ENCODE data around the gene AGK. TPM values are rescaled to one million over a fixed set of nuclear protein-coding genes. Genes with fewer than 3 reads are reported as not detected.

AGK gene
- total RNA-seq, 5 donors from 2014 or later (not counting 1 experiment from before 2014, with no cell fraction given) = 22.1 to 39.7 (median 28.8) TPM

- Mint-ChIP-seq H3K4me3 (no peak overlapping the region), H3K4me1 (peaks cover 50 to 66% (median 59%) of the 10 kb centered on the region in 3 donors), H3K9me3 (no peaks in the 10 kb centered on the region), H3K36me3 (peaks cover 33% of the 10 kb centered on the region), H3K27ac (no peak overlapping the region), H3K27me3 (no peaks in the 10 kb centered on the region)
- Histone ChIP-seq H3K9me3 (no peaks in the 10 kb centered on the region), H3K4me3 (ENCODE audit: control insufficient read depth in 1 of 2, extremely low read depth in 1 of 2, low read length in 1 of 2) (no peak overlapping the region), H3K36me3 (ENCODE audit: control insufficient read depth in 2 of 2, extremely low read depth in 1 of 2, insufficient read depth in 1 of 2, low read length in 1 of 2) (peaks cover 0 to 2% of the 10 kb centered on the region in 2 donors), H3K4me1 (ENCODE audit: control insufficient read depth in 1 of 2, extremely low read depth in 1 of 2, insufficient read depth in 2 of 2, low read length in 2 of 2) (no peaks in the 10 kb centered on the region), H3K27me3 (replicated peaks in 1 of 2; ENCODE audit: control insufficient read depth in 2 of 2, extremely low read depth in 1 of 2, insufficient read depth in 2 of 2, low read length in 1 of 2) (no peaks in the 10 kb centered on the region), H3K27ac (ENCODE audit: low read length) (no peak overlapping the region)
- ChIA-PET POLR2A (no interaction called here), CTCF (no interaction called here)
- ATAC-seq (replicated peaks in 1 of 4) (no peak), DNase-seq (no peak)
- no CpG with 5 or more reads among the region's 3 CpGs for WGBS (ENCODE audit: insufficient coverage)
Observed at GRCh38 chr7:141691540-141691939, 140.3 kb downstream of the AGK start.

GRCh38 chr7:141691961-141692360 is 140.8 kb downstream of the AGK start:
- Histone ChIP-seq H3K36me3 (ENCODE audit: control insufficient read depth in 2 of 2, extremely low read depth in 1 of 2, insufficient read depth in 1 of 2, low read length in 1 of 2) (peaks cover 0 to 2% of the 10 kb centered on the region in 2 donors), H3K9me3 (no peaks in the 10 kb centered on the region), H3K4me3 (ENCODE audit: control insufficient read depth in 1 of 2, extremely low read depth in 1 of 2, low read length in 1 of 2) (no peak overlapping the region), H3K4me1 (ENCODE audit: control insufficient read depth in 1 of 2, extremely low read depth in 1 of 2, insufficient read depth in 2 of 2, low read length in 2 of 2) (no peaks in the 10 kb centered on the region), H3K27ac (ENCODE audit: low read length) (no peak overlapping the region), H3K27me3 (replicated peaks in 1 of 2; ENCODE audit: control insufficient read depth in 2 of 2, extremely low read depth in 1 of 2, insufficient read depth in 2 of 2, low read length in 1 of 2) (no peaks in the 10 kb centered on the region)
- Mint-ChIP-seq H3K27ac (no peak overlapping the region), H3K27me3 (no peaks in the 10 kb centered on the region), H3K9me3 (no peaks in the 10 kb centered on the region), H3K4me1 (peaks cover 54 to 70% (median 63%) of the 10 kb centered on the region in 3 donors), H3K36me3 (peaks cover 32% of the 10 kb centered on the region), H3K4me3 (no peak overlapping the region)
- ATAC-seq (replicated peaks in 1 of 4) (no peak), DNase-seq (no peak)
- POLR2A ChIA-PET = interaction anchor here in 1 of 2 donors (1.2 kb wide), 1 partner anchor 14 kb away, joined by 3 read pairs; no protein-coding TSS in a partner anchor
- WGBS (ENCODE audit: insufficient coverage) = no CpG with 5 or more reads among the region's 4 CpGs
- CTCF ChIA-PET = interaction anchor here in 1 of 2 donors (1.0 kb wide), 1 partner anchor 43 kb away, joined by 4 read pairs; no protein-coding TSS in a partner anchor

GRCh38 chr7:141693082-141693481 is 141.9 kb downstream of the AGK start:
- no peaks in the 10 kb centered on the region for H3K27me3 Mint-ChIP-seq
- H3K27me3 ChIP-seq (replicated peaks in 1 of 2; ENCODE audit: control insufficient read depth in 2 of 2, extremely low read depth in 1 of 2, insufficient read depth in 2 of 2, low read length in 1 of 2) = no peaks in the 10 kb centered on the region
- H3K4me1 Mint-ChIP-seq = peaks cover 66 to 79% (median 72%) of the 10 kb centered on the region in 3 donors
- ATAC-seq (replicated peaks in 1 of 4) (no peak), DNase-seq (no peak)
- H3K4me3 Mint-ChIP-seq = no peak overlapping the region
- H3K36me3 ChIP-seq (ENCODE audit: control insufficient read depth in 2 of 2, extremely low read depth in 1 of 2, insufficient read depth in 1 of 2, low read length in 1 of 2) = peaks cover 0 to 2% of the 10 kb centered on the region in 2 donors
- H3K4me1 ChIP-seq (ENCODE audit: control insufficient read depth in 1 of 2, extremely low read depth in 1 of 2, insufficient read depth in 2 of 2, low read length in 2 of 2) = no peaks in the 10 kb centered on the region
- H3K9me3 Mint-ChIP-seq = no peaks in the 10 kb centered on the region
- WGBS (ENCODE audit: insufficient coverage) = no CpG with 5 or more reads among the region's 3 CpGs
- CTCF ChIA-PET = interaction anchor here in 1 of 2 donors (1.0 kb wide), 1 partner anchor 42 kb away, joined by 4 read pairs; no protein-coding TSS in a partner anchor
- H3K27ac Mint-ChIP-seq = no peak overlapping the region
- POLR2A ChIA-PET = interaction anchor here in 1 of 2 donors (1.2 kb wide), 1 partner anchor 15 kb away, joined by 3 read pairs; no protein-coding TSS in a partner anchor
- peaks cover 30% of the 10 kb centered on the region for H3K36me3 Mint-ChIP-seq
- H3K27ac ChIP-seq (ENCODE audit: low read length) = no peak overlapping the region
- no peak overlapping the region for H3K4me3 ChIP-seq (ENCODE audit: control insufficient read depth in 1 of 2, extremely low read depth in 1 of 2, low read length in 1 of 2)
- no peaks in the 10 kb centered on the region for H3K9me3 ChIP-seq

- no peaks in the 10 kb centered on the region for H3K9me3 ChIP-seq
- Mint-ChIP-seq H3K27ac (no peak overlapping the region), H3K4me3 (no peak overlapping the region), H3K9me3 (no peaks in the 10 kb centered on the region), H3K27me3 (no peaks in the 10 kb centered on the region), H3K36me3 (peaks cover 20% of the 10 kb centered on the region), H3K4me1 (peaks cover 81 to 86% (median 84%) of the 10 kb centered on the region in 3 donors)
- peaks cover 2 to 13% of the 10 kb centered on the region in 2 experiments for H3K4me1 ChIP-seq (ENCODE audit: control insufficient read depth in 1 of 2, extremely low read depth in 1 of 2, insufficient read depth in 2 of 2, low read length in 2 of 2)
- H3K27me3 ChIP-seq (replicated peaks in 1 of 2; ENCODE audit: control insufficient read depth in 2 of 2, extremely low read depth in 1 of 2, insufficient read depth in 2 of 2, low read length in 1 of 2) = no peaks in the 10 kb centered on the region
- ATAC-seq (replicated peaks in 1 of 4) (no peak), DNase-seq (no peak)
- H3K36me3 ChIP-seq (ENCODE audit: control insufficient read depth in 2 of 2, extremely low read depth in 1 of 2, insufficient read depth in 1 of 2, low read length in 1 of 2) = peaks cover 0 to 2% of the 10 kb centered on the region in 2 donors
- no peak overlapping the region for H3K4me3 ChIP-seq (ENCODE audit: control insufficient read depth in 1 of 2, extremely low read depth in 1 of 2, low read length in 1 of 2)
- POLR2A ChIA-PET = no interaction called here
- no peak overlapping the region for H3K27ac ChIP-seq (ENCODE audit: low read length)
- CTCF ChIA-PET = interaction anchor here (0.6 to 1.6 kb wide), 4 partner anchors 41 to 1219 kb away, joined by 3 to 4 read pairs (median 3); partner anchors contain the start of gene SSBP1 (in 1 of the 2)
- 94% methylated on average over 5 of the region's 6 CpGs for WGBS (ENCODE audit: insufficient coverage)
Observed at GRCh38 chr7:141695803-141696289, 144.6 kb downstream of the AGK start.

- Histone ChIP-seq H3K4me1 (ENCODE audit: control insufficient read depth in 1 of 2, extremely low read depth in 1 of 2, insufficient read depth in 2 of 2, low read length in 2 of 2) (peaks cover 2 to 15% of the 10 kb centered on the region in 2 experiments), H3K27ac (ENCODE audit: low read length) (no peak overlapping the region), H3K27me3 (replicated peaks in 1 of 2; ENCODE audit: control insufficient read depth in 2 of 2, extremely low read depth in 1 of 2, insufficient read depth in 2 of 2, low read length in 1 of 2) (no peaks in the 10 kb centered on the region), H3K9me3 (no peaks in the 10 kb centered on the region), H3K4me3 (ENCODE audit: control insufficient read depth in 1 of 2, extremely low read depth in 1 of 2, low read length in 1 of 2) (no peak overlapping the region), H3K36me3 (ENCODE audit: control insufficient read depth in 2 of 2, extremely low read depth in 1 of 2, insufficient read depth in 1 of 2, low read length in 1 of 2) (peaks cover 0 to 2% of the 10 kb centered on the region in 2 donors)
- no peak for DNase-seq
- Mint-ChIP-seq H3K4me1 (peaks cover 83 to 89% (median 85%) of the 10 kb centered on the region in 3 donors), H3K27ac (no peak overlapping the region), H3K4me3 (no peak overlapping the region), H3K36me3 (peaks cover 20% of the 10 kb centered on the region), H3K27me3 (no peaks in the 10 kb centered on the region), H3K9me3 (no peaks in the 10 kb centered on the region)
- ChIA-PET CTCF (interaction anchor here (0.6 to 1.6 kb wide), 4 partner anchors 41 to 1219 kb away, joined by 3 to 4 read pairs (median 3); partner anchors contain the start of gene SSBP1 (in 1 of the 2)), POLR2A (no interaction called here)
- no CpG with 5 or more reads among the region's 2 CpGs for WGBS (ENCODE audit: insufficient coverage)
- ATAC-seq (replicated peaks in 1 of 4) = no peak
Observed at GRCh38 chr7:141696348-141696747, 145.1 kb downstream of the AGK start.

GRCh38 chr7:141697211-141697871 is 146.1 kb downstream of the AGK start:
- Histone ChIP-seq H3K27me3 (replicated peaks in 1 of 2; ENCODE audit: control insufficient read depth in 2 of 2, extremely low read depth in 1 of 2, insufficient read depth in 2 of 2, low read length in 1 of 2) (no peaks in the 10 kb centered on the region), H3K9me3 (no peaks in the 10 kb centered on the region), H3K4me3 (ENCODE audit: control insufficient read depth in 1 of 2, extremely low read depth in 1 of 2, low read length in 1 of 2) (no peak overlapping the region), H3K4me1 (ENCODE audit: control insufficient read depth in 1 of 2, extremely low read depth in 1 of 2, insufficient read depth in 2 of 2, low read length in 2 of 2) (peaks cover 2 to 17% of the 10 kb centered on the region in 2 experiments), H3K36me3 (ENCODE audit: control insufficient read depth in 2 of 2, extremely low read depth in 1 of 2, insufficient read depth in 1 of 2, low read length in 1 of 2) (peaks cover 0 to 2% of the 10 kb centered on the region in 2 donors), H3K27ac (ENCODE audit: low read length) (no peak overlapping the region)
- ATAC-seq (replicated peaks in 1 of 4) (no peak), DNase-seq (no peak)
- Mint-ChIP-seq H3K36me3 (peaks cover 14% of the 10 kb centered on the region), H3K4me1 (peaks cover 77 to 84% (median 79%) of the 10 kb centered on the region in 3 donors), H3K9me3 (no peaks in the 10 kb centered on the region), H3K4me3 (no peak overlapping the region), H3K27ac (no peak overlapping the region), H3K27me3 (no peaks in the 10 kb centered on the region)
- ChIA-PET POLR2A (no interaction called here), CTCF (interaction anchor here in 1 of 2 donors (1.6 kb wide), 1 partner anchor 40 kb away, joined by 3 read pairs; the partner anchor contains the start of gene SSBP1)
- 96% methylated on average over 5 of the region's 10 CpGs for WGBS (ENCODE audit: insufficient coverage)

Data from T-cell (primary cell).